Stimulated activated CD8-positive, alpha-beta memory T cell treated with anti-CD3 and anti-CD28 coated beads, Interleukin-12 subunit alpha, Interleukin-12 subunit beta, amount 100 ng/mL, for 24 hours (primary cell): Measurements from ENCODE around the gene SLC2A6.

ENCODE experiments used
- DNase-seq: peaks from one replicate; pipeline ENCODE4 v3.0.0-alpha.2; 2020; ENCODE audit errors: extremely low read depth

Gene SLC2A6, protein sequence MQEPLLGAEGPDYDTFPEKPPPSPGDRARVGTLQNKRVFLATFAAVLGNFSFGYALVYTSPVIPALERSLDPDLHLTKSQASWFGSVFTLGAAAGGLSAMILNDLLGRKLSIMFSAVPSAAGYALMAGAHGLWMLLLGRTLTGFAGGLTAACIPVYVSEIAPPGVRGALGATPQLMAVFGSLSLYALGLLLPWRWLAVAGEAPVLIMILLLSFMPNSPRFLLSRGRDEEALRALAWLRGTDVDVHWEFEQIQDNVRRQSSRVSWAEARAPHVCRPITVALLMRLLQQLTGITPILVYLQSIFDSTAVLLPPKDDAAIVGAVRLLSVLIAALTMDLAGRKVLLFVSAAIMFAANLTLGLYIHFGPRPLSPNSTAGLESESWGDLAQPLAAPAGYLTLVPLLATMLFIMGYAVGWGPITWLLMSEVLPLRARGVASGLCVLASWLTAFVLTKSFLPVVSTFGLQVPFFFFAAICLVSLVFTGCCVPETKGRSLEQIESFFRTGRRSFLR

DNA sequence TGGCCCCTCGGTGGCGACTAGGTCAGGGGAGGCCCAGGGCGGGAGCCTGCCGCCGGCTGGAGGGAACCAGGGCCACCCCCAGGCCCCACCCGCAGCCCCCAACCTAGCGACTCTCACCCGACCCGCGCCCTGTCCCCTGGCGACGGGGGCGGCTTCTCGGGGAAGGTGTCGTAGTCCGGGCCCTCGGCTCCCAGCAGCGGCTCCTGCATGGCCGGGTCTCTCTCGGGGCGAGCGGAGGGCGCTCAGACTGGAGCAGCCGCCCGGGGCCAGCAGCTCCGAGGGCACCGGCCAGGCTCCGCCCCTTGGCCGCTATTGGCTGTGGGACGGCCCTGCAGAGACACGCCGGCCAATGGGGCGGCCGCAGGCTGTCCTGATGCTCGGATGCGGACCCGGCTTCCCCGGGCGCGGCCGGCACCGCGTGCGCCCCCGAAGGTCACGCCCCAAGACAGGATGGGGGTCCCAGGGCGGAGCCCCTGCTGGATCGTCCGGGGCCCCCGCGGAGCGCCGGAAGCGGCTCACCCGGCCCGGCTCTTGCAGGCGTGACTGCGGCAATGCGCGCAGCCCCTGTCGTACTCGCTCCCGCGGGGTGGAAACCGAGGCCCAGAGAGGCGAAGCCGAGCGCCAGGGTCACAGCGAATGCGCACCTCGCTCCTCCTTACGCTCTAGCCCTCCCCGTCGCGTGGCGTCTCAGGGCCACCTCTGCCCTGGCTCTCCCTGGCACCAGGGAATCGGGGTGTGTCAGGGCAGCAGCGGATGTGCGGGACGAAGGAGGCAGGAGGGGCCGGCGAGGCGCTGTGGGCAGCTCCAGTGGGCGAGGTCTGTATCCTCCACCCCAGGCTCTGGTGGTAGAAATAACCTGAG is at the start of gene SLC2A6:
Gene SLC2A6 (minus strand): TSS at position 249 of the 861 bp plus-strand sequence. CDS start 40 bp downstream, at position 209.
- peak; percentile 68 for DNase-seq

DNA sequence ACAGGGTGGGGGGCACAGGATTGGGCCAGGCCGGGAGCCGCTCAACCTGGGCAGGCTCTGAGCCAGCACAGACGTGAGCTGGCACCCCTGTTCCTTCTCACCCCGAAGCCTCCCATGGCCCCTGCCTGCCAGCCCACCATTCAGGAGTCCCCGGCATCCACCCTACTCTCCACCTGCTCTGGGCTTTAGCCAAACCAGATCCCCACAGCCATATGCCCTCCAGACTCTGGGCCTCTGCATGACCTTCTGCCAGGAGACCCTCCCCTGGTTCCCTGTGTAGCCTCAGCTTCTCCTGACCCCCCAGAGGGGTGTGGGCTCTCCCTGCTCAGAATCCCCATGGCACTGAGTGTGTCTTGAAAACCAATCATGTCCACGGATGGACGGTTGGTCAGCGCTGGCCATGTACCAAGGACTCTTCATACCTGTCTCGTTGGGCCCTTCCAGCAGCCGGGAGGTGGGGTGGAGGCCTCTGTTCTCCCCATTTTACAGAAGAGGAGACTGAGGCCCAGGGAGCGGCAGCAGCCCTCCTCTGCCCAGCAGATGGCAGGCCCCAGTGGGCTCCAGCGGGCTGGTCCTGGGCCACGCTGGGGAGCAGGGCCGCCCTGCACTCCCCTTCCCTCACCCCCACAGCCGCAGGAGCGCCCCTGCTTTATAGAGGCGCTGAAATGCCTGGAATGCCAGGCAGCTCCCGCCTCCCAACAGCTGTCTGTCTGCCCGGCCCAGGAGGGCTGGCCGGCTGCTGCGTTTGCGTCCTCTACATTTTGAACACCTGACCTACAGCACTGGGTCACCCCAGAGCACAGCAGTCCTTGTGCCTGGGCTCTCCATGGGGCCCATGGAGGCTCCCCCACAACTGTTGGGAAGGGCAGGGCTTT is 49.3 kb upstream of the SLC2A6 start:
- DNase-seq, result no peak

DNA sequence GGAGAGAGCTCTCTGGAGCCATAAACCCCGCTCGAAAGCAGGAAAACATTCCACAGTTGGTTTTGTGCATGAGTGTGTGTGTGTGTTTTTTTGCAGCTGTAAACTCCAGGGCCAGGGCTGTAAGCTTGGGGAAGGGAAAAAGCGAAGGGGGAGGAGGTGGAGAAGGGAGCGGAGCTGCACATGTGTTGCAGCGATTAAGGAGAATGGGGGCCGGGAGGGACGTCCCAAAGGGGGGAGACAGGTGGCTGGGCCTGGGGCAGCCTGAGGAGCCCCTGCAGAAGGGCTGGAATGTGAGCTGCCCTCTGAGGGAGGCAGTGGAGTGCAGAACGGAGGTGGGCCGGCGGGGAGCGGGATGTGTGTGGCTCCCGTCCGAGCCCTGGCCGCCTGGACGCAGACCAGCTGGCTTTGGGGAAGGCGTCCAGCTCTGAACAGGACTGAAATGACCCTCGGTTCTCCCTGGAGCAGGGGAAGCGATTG is 48.6 kb upstream of the SLC2A6 start:
- no peak for DNase-seq

DNA sequence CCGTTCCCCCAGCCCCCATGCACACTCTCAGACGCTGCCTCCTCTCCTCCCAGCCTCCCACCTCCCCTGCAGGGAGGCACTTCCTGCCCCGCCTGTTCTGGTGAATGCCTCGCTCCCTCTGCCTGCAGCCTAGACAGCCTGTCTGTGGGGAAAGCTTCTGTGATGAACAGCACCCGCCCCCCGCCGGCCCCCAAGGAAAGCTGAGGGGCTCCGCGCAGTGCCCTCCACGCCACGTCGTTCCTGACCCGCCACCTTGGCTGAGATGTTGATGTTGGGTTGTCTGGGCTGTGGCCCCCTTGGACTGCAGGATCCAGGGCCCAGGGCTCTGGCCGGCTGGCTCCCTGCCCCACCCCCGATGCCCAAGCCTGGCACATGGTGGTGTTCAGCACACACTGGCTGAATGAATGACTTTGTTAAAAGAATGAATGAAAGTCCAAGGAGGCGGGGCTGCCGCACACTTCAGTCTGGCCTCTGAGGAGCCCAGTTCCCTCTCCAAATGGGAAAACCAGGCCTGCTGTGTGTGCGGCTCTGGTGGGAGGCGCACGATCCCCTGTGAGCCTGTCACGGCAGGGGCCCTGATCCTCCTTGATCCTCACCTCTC is 47.9 kb upstream of the SLC2A6 start:
- DNase-seq, result no peak

DNA sequence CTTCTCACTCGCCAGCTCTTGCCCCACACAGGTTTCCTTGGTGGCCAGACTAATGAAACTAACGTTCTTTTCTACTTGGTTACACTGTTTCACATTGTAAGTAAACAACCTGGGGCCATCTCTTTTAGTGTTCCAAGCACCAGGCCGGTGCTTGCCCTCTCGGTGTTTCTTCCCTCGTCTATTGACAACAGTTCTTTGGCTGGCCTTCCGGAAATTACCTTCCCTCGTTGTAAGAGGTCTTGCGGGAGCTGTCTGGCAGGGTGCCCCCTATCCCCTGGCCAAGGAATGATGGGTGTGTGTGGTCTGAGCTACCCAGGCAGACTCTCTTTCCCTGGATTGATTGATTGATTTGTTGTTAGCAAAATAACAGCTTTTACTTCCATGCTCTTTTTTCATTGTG is 46.8 kb upstream of the SLC2A6 start:
- DNase-seq, result no peak

DNA sequence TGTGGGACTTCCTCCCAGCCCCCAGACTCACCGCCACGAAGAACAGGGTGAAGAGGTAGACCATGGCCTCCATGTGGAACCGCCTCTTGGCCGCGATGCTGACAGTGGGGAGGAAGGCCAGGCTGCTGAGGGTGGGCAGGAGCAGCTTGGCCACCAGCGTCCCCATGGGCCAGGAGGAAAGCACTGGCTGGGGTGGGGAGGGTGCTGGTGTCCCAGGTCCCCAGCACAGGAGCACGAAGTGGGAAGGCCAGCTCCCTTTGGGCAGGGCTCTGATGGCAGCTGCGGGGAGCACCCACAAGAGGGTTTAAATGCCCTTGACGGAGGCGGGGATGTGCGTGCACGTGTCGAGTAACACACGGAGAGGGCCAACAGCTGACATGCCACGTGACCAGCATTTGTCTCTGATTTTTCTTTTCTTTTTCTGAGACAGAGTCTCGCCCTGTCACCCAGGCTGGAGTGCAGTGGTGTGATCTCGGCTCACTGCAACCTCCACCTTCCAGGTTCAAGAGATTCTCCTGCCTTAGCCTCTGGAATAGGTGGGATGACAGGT is 45.9 kb upstream of the SLC2A6 start, which contains the start of gene MYMK:
Gene MYMK (minus strand): TSS at position 281 of the 550 bp plus-strand sequence. CDS start 115 bp downstream, at position 166.
- DNase-seq, result no peak

DNA sequence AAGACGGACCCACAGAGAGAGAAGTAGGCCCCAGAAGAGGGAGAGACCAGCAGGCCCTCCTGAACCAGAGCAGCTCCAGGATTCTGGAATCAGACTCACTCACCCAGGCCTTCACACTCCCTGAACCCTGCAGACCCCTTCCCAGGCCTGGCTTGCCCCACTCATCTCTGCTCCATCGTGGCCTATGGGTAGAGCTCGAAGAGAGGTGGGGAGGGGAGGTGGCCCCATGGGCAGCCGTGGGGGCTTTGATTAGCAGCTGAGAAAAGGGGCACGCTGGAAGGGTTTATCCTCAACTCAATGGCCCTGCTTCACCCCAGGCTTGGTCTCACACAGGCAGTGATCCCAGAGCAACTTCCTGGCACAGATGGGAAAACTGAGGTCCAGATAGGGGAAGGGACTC is 45.2 kb upstream of the SLC2A6 start:
- no peak for DNase-seq

DNA sequence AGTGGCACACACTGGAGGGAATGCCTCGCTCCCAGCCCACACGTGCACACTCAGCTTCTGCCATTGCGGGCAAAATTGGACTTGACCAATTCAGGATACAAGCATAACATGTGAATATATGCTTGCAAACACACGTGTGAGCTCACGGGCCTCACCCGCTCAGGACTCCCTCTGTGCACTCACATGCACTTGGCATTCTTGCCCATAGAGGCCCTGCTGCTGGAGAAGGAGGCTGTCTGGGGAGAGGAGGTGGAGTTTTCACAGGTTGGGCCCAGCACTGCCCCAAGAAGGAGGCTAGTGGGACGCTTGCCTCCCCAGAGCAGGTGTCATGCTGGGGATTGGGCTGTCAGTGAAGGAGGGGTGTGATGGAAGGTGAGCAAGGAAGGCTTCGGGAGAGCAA is 44.2 kb upstream of the SLC2A6 start:
- DNase-seq, result no peak

DNA sequence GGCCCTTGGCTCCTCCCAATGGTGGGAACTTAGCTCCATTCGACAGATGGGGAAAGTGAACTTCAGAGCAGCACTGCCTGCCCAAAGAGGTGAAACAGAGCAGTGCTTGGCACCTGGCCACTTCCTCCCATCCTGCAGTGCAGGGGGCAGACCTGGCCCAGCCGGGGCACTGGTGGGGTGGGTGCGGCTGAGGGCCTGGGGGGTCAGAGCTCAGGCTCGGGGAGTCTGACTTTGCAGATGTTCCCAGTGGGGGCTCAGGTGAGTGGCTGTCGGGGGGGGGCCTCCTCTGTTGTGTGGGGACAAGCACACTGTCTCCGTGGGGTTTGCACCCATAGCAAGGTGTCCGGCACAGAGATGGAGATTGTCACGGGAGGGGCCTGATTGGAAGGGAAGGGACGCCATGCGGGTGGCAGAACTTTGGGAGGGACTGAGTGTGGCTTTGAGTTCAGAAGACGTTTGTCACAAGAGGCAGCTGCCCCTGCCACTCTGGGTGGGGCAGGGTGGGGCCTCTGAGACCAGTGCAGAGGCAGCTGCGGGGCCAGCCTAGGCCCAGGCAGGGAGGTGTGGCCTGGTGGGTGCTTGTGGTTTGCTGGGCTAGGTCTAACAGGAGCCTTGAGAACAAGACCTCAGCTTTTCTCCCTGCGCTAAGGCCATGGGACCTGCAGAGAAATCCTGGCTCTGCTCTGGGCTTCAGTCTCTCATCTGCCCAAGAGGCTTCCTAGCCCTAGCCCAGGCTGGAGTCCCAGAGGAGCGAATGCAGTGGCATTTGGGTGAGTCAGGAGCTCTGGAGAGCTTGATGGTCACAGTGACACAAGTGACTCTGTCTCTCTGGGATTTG is 43.4 kb upstream of the SLC2A6 start:
- DNase-seq, result no peak

DNA sequence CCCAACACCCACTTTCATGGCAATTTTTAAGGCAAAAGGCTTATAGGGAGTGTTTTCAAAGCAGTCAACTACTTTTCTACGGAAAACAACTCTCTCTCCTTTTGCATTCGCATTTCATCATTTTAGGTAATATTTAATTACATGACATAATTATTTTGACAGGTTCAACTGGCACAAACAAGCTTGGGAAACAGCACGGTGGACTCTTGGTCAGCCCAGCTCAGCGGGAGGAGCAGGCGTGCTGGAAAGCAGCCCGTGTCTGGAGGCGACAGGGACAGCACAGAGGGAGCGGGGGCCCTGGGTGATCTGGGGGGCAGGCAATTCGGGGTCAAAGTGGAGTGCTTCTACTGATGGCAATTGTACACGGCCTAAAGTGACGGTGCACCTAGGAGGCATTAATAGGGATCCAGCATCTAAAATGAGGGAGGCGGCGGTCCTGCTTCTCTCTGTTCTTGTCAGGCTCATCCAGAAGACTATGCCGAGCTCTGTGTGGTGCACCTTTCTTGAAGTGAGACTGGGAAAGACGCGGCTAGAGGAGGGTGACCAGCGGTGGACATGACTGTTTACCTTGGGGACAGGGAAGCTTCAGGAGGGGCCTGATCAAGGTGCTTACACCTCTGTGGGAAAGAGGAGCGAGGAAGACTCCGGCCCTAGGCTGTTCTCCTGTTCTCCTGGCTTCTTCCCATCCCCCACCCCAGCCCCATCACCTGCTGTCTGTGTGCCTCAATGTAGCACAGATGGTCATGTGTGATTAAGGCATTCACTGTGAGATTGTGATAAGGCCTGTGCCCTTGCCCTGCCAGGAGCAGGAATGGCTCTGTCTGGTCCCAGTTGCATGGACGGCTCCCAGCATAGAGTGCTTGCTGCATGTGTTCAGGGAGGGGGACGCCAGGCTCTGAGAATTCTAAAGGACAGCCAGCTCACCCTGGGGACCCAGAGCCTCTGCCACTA is 42.5 kb upstream of the SLC2A6 start:
- DNase-seq, result no peak

DNA sequence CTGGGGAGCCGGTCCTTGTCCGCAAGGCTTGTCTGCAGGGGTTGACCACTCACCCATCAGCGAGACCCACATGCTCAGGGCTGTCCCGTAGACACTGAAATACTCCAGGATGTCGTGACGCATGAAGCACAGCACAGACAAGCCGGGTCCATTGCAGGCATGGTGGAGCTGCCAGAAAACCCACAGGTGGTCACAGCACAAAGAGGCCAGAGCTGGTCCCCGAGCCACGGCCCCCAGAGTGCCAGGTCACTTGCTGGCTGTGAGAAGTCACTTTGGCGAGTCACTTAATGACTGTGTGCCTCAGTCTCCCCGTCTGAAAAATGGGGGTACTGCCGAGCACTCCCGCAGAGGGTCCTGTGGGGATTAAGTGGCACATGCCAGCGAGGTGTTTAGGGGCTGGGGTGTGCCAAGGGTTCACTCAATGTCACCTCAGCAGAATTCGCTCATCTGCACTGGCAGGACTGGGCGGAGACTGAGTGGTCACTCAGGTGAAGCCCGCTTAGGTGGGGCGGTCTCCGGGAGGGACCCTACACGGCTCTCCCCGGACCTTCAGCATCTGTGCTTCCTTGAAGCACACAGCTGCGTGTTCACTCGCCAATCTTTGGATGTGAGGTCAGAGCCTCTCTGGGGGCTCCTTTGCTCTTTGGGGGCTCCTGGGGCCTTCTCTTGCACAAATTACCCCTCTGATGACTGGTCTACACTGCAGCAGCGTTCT is 41.4 kb upstream of the SLC2A6 start:
- DNase-seq, result no peak

DNA sequence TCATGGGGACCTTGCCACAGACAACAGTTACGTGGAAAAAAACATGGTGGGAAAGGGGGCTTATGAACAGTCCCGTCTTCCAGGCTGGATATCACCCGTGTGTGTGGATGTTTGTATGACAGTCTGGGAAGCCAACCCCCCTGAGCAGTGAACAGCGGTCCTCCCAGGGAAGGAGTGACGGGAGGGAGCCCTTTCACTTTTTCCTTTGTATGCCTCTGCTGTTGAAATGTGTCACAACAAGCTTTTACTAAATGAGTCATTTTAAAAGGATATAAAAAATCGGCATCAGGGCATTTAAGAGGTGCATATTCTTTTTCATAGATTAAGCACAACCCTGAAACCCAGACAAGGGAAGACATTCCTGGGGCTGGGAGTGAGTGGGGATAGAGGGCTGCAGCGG is 40.8 kb upstream of the SLC2A6 start:
- DNase-seq, result no peak

DNA sequence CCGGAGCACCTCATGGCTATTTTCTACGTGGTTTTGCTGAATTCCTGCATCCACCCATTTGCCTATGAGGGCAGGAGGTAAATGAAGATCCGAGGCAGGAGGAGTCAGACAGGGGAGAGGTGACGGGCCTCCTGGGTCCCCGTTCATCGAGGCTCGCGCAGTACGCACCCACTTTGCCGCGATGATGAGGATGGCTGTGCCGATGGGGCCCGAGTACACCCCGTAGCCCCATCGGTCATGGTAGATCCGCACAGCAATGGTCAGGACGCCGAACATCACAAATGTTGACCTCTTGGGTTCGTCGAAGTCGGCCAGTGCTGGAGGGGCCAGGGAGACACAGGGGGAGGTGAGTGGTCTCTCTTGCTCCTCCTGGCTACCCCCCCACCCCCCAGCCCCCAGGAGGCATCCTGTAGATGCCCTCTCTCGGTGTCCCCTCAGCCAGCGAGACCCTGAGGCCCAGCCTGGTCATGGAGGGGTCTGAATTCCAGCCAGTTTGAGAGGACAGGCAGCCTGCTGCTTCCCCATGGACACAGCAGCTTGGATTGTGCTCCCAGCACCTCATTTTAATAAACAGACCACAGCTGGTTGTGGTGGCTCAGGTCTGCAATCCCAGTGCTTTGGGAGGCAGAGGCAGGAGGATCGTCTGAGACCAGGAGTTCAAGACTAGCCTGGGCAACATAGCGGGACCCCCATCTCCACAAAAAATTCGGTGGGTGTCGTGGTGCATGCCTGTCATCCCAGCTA is 40.0 kb upstream of the SLC2A6 start:
- no peak for DNase-seq

DNA sequence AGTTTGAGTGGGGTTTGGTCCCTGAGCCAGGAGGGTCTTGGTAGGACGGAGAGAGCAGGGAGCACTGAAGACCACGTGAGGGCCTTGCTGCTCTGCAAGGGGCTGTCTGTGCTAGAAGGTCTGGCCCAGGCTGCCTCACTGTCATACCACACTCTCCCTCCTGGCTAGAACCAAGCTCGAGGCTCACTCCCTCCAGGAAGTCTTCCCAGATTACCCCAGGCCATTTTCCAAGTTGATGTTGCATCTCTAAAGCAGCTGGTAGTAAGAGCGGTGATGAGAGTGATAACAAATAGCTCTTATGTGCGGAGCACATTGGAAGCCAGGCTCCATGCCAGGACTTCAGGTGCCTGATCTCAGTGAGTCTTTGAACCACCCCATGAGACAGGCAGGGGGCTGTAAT is 39.3 kb upstream of the SLC2A6 start:
- DNase-seq, result no peak

DNA sequence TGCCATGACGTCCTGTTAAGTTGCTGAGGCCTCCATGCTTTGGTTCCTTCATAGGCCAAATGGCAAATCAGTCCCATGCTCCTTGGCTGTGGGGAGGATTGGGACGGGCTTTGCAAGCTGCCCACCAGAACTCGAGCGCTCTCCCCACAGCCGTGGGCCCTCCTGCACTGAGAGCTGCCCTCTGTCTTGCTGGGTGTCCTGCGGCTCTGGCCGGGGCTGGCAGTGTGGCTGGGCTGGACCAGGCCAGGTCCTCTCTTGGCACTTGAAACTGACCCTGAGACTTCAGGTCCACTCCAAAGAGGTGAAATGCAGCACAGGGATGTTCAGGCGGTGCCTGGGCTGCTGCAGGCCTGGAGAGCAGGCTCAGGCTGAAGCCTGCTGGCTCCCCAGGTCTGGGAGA is 38.8 kb upstream of the SLC2A6 start:
- DNase-seq, result no peak

DNA sequence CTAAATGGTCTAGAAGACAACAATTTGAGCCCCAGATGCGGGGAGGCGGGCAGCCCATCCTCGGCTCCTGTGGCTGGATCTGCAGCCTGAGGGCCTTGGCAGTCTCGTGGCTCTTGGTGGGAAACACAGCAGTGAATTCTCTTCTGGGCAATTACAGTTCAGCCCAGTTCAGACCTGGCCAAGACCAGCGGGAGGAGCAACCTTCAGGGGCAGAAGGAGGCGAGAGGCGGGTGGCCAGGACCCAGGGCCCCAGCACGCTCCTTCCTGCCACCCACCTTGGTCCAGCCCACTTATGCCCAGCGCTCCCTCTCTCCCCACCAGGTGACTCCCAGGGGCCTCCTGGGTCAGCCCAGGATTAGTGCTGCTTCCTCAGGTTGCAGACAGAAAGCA is 38.1 kb upstream of the SLC2A6 start:
- no peak for DNase-seq

DNA sequence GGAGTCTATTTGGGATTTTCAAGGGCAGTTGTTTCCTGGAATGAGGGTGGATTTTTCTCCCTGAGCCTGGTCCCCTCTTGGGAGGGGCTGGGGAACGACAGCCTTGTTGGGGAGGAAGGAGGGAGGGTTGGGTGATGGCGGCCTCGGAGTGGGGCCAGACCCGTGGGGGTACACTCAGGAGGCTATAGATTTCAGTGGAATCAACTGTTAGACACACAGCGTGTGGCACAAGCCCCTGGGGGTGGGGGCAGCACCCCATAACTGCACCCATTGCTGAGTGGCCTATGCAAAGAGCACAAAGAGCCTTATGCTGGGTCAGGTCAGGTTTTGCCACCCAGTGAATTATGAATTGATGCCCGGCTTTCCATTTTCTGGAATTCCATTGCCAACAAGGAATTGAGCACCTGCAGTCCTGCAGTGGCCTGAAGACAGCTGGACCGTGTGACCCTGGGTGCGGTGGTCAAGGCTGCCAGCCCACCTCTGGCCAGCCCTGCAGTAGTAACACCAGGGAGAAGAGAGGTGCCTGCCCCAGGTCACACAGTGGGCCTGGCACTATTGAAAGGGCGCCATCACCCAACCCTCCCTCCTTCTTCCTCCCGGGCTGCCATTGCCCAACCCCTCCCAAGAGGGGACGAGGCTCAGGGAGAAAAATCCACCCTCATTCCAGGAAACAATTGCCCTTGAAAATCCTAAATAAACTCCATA is 37.5 kb upstream of the SLC2A6 start:
- no peak for DNase-seq
